Measurements from ENCODE around the gene SMG5. TPM values are rescaled to one million over a fixed set of nuclear protein-coding genes. Genes with fewer than 3 reads are reported as not detected.

Gene SMG5
- total and polyA plus RNA-seq, 2 experiments from 2014 or later: 54.9 to 65.9 TPM

GRCh38 chr1:156316909-156317308 is 34.3 kb upstream of the SMG5 start:
- peaks cover 9% of the 10 kb centered on the region for H3K79me2 ChIP-seq
- no peaks in the 10 kb centered on the region for H3K4me1 ChIP-seq (ENCODE audit: insufficient read depth)
- TF ChIP-seq EZH2 (IDR thresholded peaks at IDR 0.05; ENCODE audit: borderline replicate concordance) (no peak), EZH2phosphoT487 (IDR thresholded peaks at IDR 0.05; ENCODE audit: low read depth, severe bottlenecking, unreplicated experiment) (no peak), CTCF (IDR thresholded peaks at IDR 0.05; ENCODE audit: poor library complexity) (no peak)
- DNase-seq (ENCODE audit: low spot score): no peak
- no peaks in the 10 kb centered on the region for H3K27me3 ChIP-seq
- H2AFZ ChIP-seq: no peak overlapping the region
- H4K20me1 ChIP-seq (ENCODE audit: insufficient read depth, poor library complexity, severe bottlenecking): no peaks in the 10 kb centered on the region
- H3K4me2 ChIP-seq: no peak overlapping the region
- WGBS (ENCODE audit: low lambda C conversion rate, missing lambda C conversion rate): 97% methylated on average over 7 of the region's 7 CpGs
- H3K9me2 ChIP-seq (replicated peaks; ENCODE audit: insufficient read depth): no peaks in the 10 kb centered on the region
- peaks cover 5% of the 10 kb centered on the region for H3K36me3 ChIP-seq (replicated peaks; ENCODE audit: insufficient read depth, low read depth)
- H3K9me3 ChIP-seq (ENCODE audit: low read depth): no peaks in the 10 kb centered on the region
- no peak overlapping the region for H3K4me3 ChIP-seq
- no peak overlapping the region for H3K27ac ChIP-seq

- H3K27ac ChIP-seq: no peak overlapping the region
- no peaks in the 10 kb centered on the region for H3K9me3 ChIP-seq (ENCODE audit: low read depth)
- no peaks in the 10 kb centered on the region for H3K79me2 ChIP-seq
- no peaks in the 10 kb centered on the region for H3K9me2 ChIP-seq (replicated peaks; ENCODE audit: insufficient read depth)
- H3K4me3 ChIP-seq: no peak overlapping the region
- no peak overlapping the region for H3K4me2 ChIP-seq
- no peak overlapping the region for H2AFZ ChIP-seq
- TF ChIP-seq EZH2phosphoT487 (IDR thresholded peaks at IDR 0.05; ENCODE audit: low read depth, severe bottlenecking, unreplicated experiment) (no peak), CTCF (IDR thresholded peaks at IDR 0.05; ENCODE audit: poor library complexity) (no peak), EZH2 (IDR thresholded peaks at IDR 0.05; ENCODE audit: borderline replicate concordance) (no peak)
- H3K27me3 ChIP-seq: no peaks in the 10 kb centered on the region
- DNase-seq (ENCODE audit: low spot score): no peak
- H3K36me3 ChIP-seq (replicated peaks; ENCODE audit: insufficient read depth, low read depth): no peaks in the 10 kb centered on the region
- no peaks in the 10 kb centered on the region for H4K20me1 ChIP-seq (ENCODE audit: insufficient read depth, poor library complexity, severe bottlenecking)
- H3K4me1 ChIP-seq (ENCODE audit: insufficient read depth): no peaks in the 10 kb centered on the region
- WGBS (ENCODE audit: low lambda C conversion rate, missing lambda C conversion rate): 96% methylated on average over 6 of the region's 6 CpGs
Observed at GRCh38 chr1:156310962-156311361, 28.3 kb upstream of the SMG5 start.

- H3K9me3 ChIP-seq (ENCODE audit: low read depth): no peaks in the 10 kb centered on the region
- H3K4me3 ChIP-seq: no peak overlapping the region
- H3K9me2 ChIP-seq (replicated peaks; ENCODE audit: insufficient read depth): no peaks in the 10 kb centered on the region
- no peaks in the 10 kb centered on the region for H3K79me2 ChIP-seq
- no peak overlapping the region for H2AFZ ChIP-seq
- H3K4me1 ChIP-seq (ENCODE audit: insufficient read depth): no peaks in the 10 kb centered on the region
- H3K27me3 ChIP-seq: no peaks in the 10 kb centered on the region
- TF ChIP-seq EZH2 (IDR thresholded peaks at IDR 0.05; ENCODE audit: borderline replicate concordance) (no peak), EZH2phosphoT487 (IDR thresholded peaks at IDR 0.05; ENCODE audit: low read depth, severe bottlenecking, unreplicated experiment) (no peak), CTCF (IDR thresholded peaks at IDR 0.05; ENCODE audit: poor library complexity) (no peak)
- H4K20me1 ChIP-seq (ENCODE audit: insufficient read depth, poor library complexity, severe bottlenecking): no peaks in the 10 kb centered on the region
- no peak overlapping the region for H3K4me2 ChIP-seq
- DNase-seq (ENCODE audit: low spot score): no peak
- H3K36me3 ChIP-seq (replicated peaks; ENCODE audit: insufficient read depth, low read depth): no peaks in the 10 kb centered on the region
- no peak overlapping the region for H3K27ac ChIP-seq
Observed at GRCh38 chr1:156308078-156308477, 25.5 kb upstream of the SMG5 start.

GRCh38 chr1:156305215-156305614 is 22.6 kb upstream of the SMG5 start:
- Histone ChIP-seq H3K9me2 (replicated peaks; ENCODE audit: insufficient read depth) (no peaks in the 10 kb centered on the region), H3K9me3 (ENCODE audit: low read depth) (no peaks in the 10 kb centered on the region), H3K4me1 (ENCODE audit: insufficient read depth) (no peaks in the 10 kb centered on the region), H3K79me2 (no peaks in the 10 kb centered on the region), H4K20me1 (ENCODE audit: insufficient read depth, poor library complexity, severe bottlenecking) (no peaks in the 10 kb centered on the region), H3K36me3 (replicated peaks; ENCODE audit: insufficient read depth, low read depth) (no peaks in the 10 kb centered on the region), H3K27me3 (no peaks in the 10 kb centered on the region), H3K4me3 (no peak overlapping the region), H3K4me2 (no peak overlapping the region), H3K27ac (no peak overlapping the region), H2AFZ (no peak overlapping the region)
- no peak for TF ChIP-seq EZH2phosphoT487 (IDR thresholded peaks at IDR 0.05; ENCODE audit: low read depth, severe bottlenecking, unreplicated experiment)
- TF ChIP-seq CTCF (IDR thresholded peaks at IDR 0.05; ENCODE audit: poor library complexity): no peak
- WGBS (ENCODE audit: low lambda C conversion rate, missing lambda C conversion rate): 74% methylated on average over 2 of the region's 2 CpGs
- DNase-seq (ENCODE audit: low spot score): no peak
